ENCODE data around the gene GIMAP5. TPM values are rescaled to one million over a fixed set of nuclear protein-coding genes. Genes with fewer than 3 reads are reported as not detected.

Gene GIMAP5
- polyA plus RNA-seq, 1 of the 3 experiments (the other 2 are of a cell fraction): not detected

- TF ChIP-seq USF1 (IDR thresholded peaks at IDR 0.05; ENCODE audit: borderline replicate concordance, low read depth) (no peak), RFX5 (IDR thresholded peaks at IDR 0.05; ENCODE audit: low read length) (no peak), RXRA (IDR thresholded peaks at IDR 0.05; ENCODE audit: borderline replicate concordance, low read depth) (no peak)
These were observed 43.1 kb downstream of the GIMAP5 start (continued) for GRCh38 chr7:150780292-150780691.

- POLR2A ChIA-PET: interaction anchor here (1.0 kb wide), 1 partner anchor 8 kb away, joined by 3 read pairs; no protein-coding TSS in a partner anchor
- Histone ChIP-seq H3K27me3 (ENCODE audit: insufficient read depth) (no peaks in the 10 kb centered on the region; the same call in 1 of the 2 replicates), H3K9me3 (no peaks in the 10 kb centered on the region), H3K9ac (no peak overlapping the region), H3K79me2 (ENCODE audit: insufficient read depth) (no peaks in the 10 kb centered on the region), H3K27ac (ENCODE audit: low read depth in 2 of 2, low read length in 1 of 2) (no peak overlapping the region), H3K4me1 (ENCODE audit: control insufficient read depth in 1 of 2, insufficient read depth in 2 of 2, low read depth in 1 of 2, low read length in 1 of 2) (peaks cover 0 to 18% of the 10 kb centered on the region in 2 experiments; a peak in 3 of 4 replicates), H3K36me3 (replicated peaks in 1 of 2; ENCODE audit: control insufficient read depth in 1 of 2, insufficient read depth in 2 of 2, low read length in 1 of 2) (no peaks in the 10 kb centered on the region), H3K4me2 (no peak overlapping the region), H3K9me2 (no peaks in the 10 kb centered on the region), H3K4me3 (ENCODE audit: low read depth in 2 of 2, low read length in 1 of 2) (no peak overlapping the region), H3F3A (replicated peaks; ENCODE audit: insufficient read depth) (no peaks in the 10 kb centered on the region), H2AFZ (ENCODE audit: low read depth) (no peak overlapping the region), H4K20me1 (ENCODE audit: insufficient read depth) (no peaks in the 10 kb centered on the region)
- no peak for DNase-seq
- TF ChIP-seq IRF3 (IDR thresholded peaks at IDR 0.05; ENCODE audit: low read depth, low read length): no peak
- CTCF ChIA-PET: interaction anchor here (0.8 to 12.3 kb wide), 10 partner anchors 43 to 237 kb away, joined by 3 to 136 read pairs (median 18); no protein-coding TSS in a partner anchor
- WGBS (ENCODE audit: low lambda C conversion rate): 27% methylated on average over 3 of the region's 3 CpGs
These were observed 43.9 kb downstream of the GIMAP5 start for GRCh38 chr7:150781103-150781502.

GRCh38 chr7:150781961-150782360 is 44.7 kb downstream of the GIMAP5 start:
- Histone ChIP-seq H3K27me3 (ENCODE audit: insufficient read depth) (no peaks in the 10 kb centered on the region; the same call in 1 of the 2 replicates), H3K4me2 (no peak overlapping the region), H4K20me1 (ENCODE audit: insufficient read depth) (no peaks in the 10 kb centered on the region), H3K4me1 (ENCODE audit: control insufficient read depth in 1 of 2, insufficient read depth in 2 of 2, low read depth in 1 of 2, low read length in 1 of 2) (peaks cover under 1 to 25% of the 10 kb centered on the region in 2 experiments; a peak in 3 of 4 replicates), H3K27ac (ENCODE audit: low read depth in 2 of 2, low read length in 1 of 2) (no peak overlapping the region), H3K36me3 (replicated peaks in 1 of 2; ENCODE audit: control insufficient read depth in 1 of 2, insufficient read depth in 2 of 2, low read length in 1 of 2) (no peaks in the 10 kb centered on the region), H2AFZ (ENCODE audit: low read depth) (no peak overlapping the region), H3K9me2 (no peaks in the 10 kb centered on the region), H3K79me2 (ENCODE audit: insufficient read depth) (no peaks in the 10 kb centered on the region), H3K9me3 (no peaks in the 10 kb centered on the region), H3F3A (replicated peaks; ENCODE audit: insufficient read depth) (no peaks in the 10 kb centered on the region), H3K9ac (no peak overlapping the region), H3K4me3 (ENCODE audit: low read depth in 2 of 2, low read length in 1 of 2) (no peak overlapping the region)
- ChIA-PET CTCF (interaction anchor here (0.6 to 12.3 kb wide), 8 partner anchors 27 to 237 kb away, joined by 3 to 136 read pairs (median 20); no protein-coding TSS in a partner anchor), POLR2A (no interaction called here)
- TF ChIP-seq EZH2phosphoT487 (IDR thresholded peaks at IDR 0.05; ENCODE audit: borderline replicate concordance, low read depth): no peak
- no peak for TF ChIP-seq SIN3A (IDR thresholded peaks at IDR 0.05; ENCODE audit: borderline replicate concordance, low read depth, low read length)
- TF ChIP-seq CTCF (IDR thresholded peaks at IDR 0.05): no peak
- TF ChIP-seq CHD2 (IDR thresholded peaks at IDR 0.05; ENCODE audit: low read length, partially characterized antibody): no peak
- TF ChIP-seq RCOR1 (IDR thresholded peaks at IDR 0.05; ENCODE audit: low read length): no peak
- TF ChIP-seq RFX5 (IDR thresholded peaks at IDR 0.05; ENCODE audit: low read length): no peak
- TF ChIP-seq ZBTB33 (IDR thresholded peaks at IDR 0.05; ENCODE audit: borderline replicate concordance, low read depth): no peak
- no peak for TF ChIP-seq FOXJ3 (CRISPR knock-in tag; IDR thresholded peaks at IDR 0.05)
- no peak for TF ChIP-seq TAF1 (IDR thresholded peaks at IDR 0.05; ENCODE audit: borderline replicate concordance, low read depth, low read length)
- no peak for TF ChIP-seq JUND (IDR thresholded peaks at IDR 0.05)
- no peak for TF ChIP-seq USF1 (IDR thresholded peaks at IDR 0.05; ENCODE audit: borderline replicate concordance, low read depth)
- TF ChIP-seq GABPA (IDR thresholded peaks at IDR 0.05; ENCODE audit: low read depth): no peak
- TF ChIP-seq GATA2 (CRISPR knock-in tag; IDR thresholded peaks at IDR 0.05): no peak
- 61% methylated on average over 2 of the region's 2 CpGs for WGBS (ENCODE audit: low lambda C conversion rate)
- DNase-seq: no peak
